Panc1 (cell line): ENCODE data around the gene MARCHF3. TPM values are rescaled to one million over a fixed set of nuclear protein-coding genes. Genes with fewer than 3 reads are reported as not detected.
A peak's percentile ranks its signal among the peaks of the same experiment; 100 is the strongest.

Experiments used
- ATAC-seq: fragments of 200-7000 bp; cut with Tn5 transposase; 2 replicates; pipeline ENCODE4 v1.9.1; 2020; ENCODE audit warnings: mild to moderate bottlenecking, moderate library complexity
- BruUV-seq: library from RNA; stranded (reverse); fragments of 400-500 nt; replicated peaks from 2 replicates; lab custom pipeline; 2021; lab: Mats Ljungman, UMichigan
- CTCF ChIA-PET: fragments of 300-600 bp; sonication (Branson Sonifier 250); formaldehyde crosslinking; loops from one replicate; lab custom pipeline; 2022; ENCODE audit warnings: antibody characterized with exemption; lab: Charles Lee
- POLR2A ChIA-PET: fragments of 300-600 bp; sonication (Branson Sonifier 250); formaldehyde crosslinking; loops from one replicate; lab custom pipeline; 2022; ENCODE audit warnings: antibody characterized with exemption; lab: Charles Lee
- DNase-seq: peaks from one replicate; pipeline ENCODE4 v3.0.0-alpha.2; 2010; ENCODE audit warnings: low read depth, low spot score
- H3K27ac ChIP-seq: 2 replicates; pipeline ENCODE4 v1.5.1; 2011; ENCODE audit warnings: mild to moderate bottlenecking, low read length, inconsistent platforms
- H3K27me3 ChIP-seq: fragments of 200-500 bp; sonication (Bioruptor generic); 2 replicates; pipeline ENCODE4 v1.6.0; 2014; ENCODE audit warnings: low read length, inconsistent platforms; ENCODE audit not compliant: control insufficient read depth, insufficient read depth
- H3K36me3 ChIP-seq: fragments of 200-500 bp; sonication (Bioruptor generic); 2 replicates; pipeline ENCODE4 v1.5.1; 2014; ENCODE audit warnings: inconsistent platforms, mild to moderate bottlenecking, low read length, moderate library complexity; ENCODE audit not compliant: control insufficient read depth, insufficient read depth
- H3K4me1 ChIP-seq: 2 replicates; pipeline ENCODE4 v1.5.1; 2011; ENCODE audit warnings: inconsistent platforms, mild to moderate bottlenecking, low read length, moderate library complexity; ENCODE audit not compliant: control insufficient read depth, insufficient read depth
- H3K4me3 ChIP-seq, 2 experiments: 2 replicates each; pipeline ENCODE4 v1.5.1; 2011 to 2012; ENCODE audit warnings: low read depth in 2 of 2, low read length in 2 of 2, mild to moderate bottlenecking in 2 of 2, inconsistent platforms in 1 of 2, moderate library complexity in 1 of 2
- H3K9me3 ChIP-seq: fragments of 200-500 bp; sonication (Bioruptor generic); 2 replicates; pipeline ENCODE4 v1.5.1; 2014; ENCODE audit warnings: low read depth, mild to moderate bottlenecking, inconsistent platforms, low read length, moderate library complexity; ENCODE audit not compliant: control insufficient read depth, insufficient read depth
- CTCF ChIP-seq: fragments of 450-650 bp; IDR thresholded peaks from 2 replicates; pipeline ENCODE4 v1.5.1; 2017; ENCODE audit warnings: mild to moderate bottlenecking
- POLR2AphosphoS5 ChIP-seq: IDR thresholded peaks from 2 replicates; pipeline ENCODE4 v1.6.1; 2012; ENCODE audit warnings: mild to moderate bottlenecking, low read depth, low read length, moderate library complexity
- REST ChIP-seq, 2 experiments: IDR thresholded peaks; 2 replicates each; pipeline ENCODE4 v1.6.1; 2011 to 2012; ENCODE audit warnings: low read depth in 2 of 2, control low read depth in 1 of 2, low read length in 1 of 2, mild to moderate bottlenecking in 1 of 2, moderate library complexity in 1 of 2; ENCODE audit not compliant: insufficient read depth in 1 of 2
- SIN3A ChIP-seq: IDR thresholded peaks from 2 replicates; pipeline ENCODE4 v1.6.1; 2012; ENCODE audit warnings: low read depth, mild to moderate bottlenecking, low read length, moderate library complexity, borderline replicate concordance; ENCODE audit not compliant: insufficient read depth
- TCF7L2 ChIP-seq: IDR thresholded peaks from 2 replicates; pipeline ENCODE4 v1.6.1; 2011; ENCODE audit warnings: mild to moderate bottlenecking, low read depth, low read length, inconsistent platforms
- in situ Hi-C: cut with HindIII; loops from 2 replicates; pipeline ENCODE4 v1.10.0; 2016; ENCODE audit warnings: low sequenced_read_pairs, low pct_unique_long_range_greater_than_20kb
- intact Hi-C: fragments of 100-400 bp; cut with micrococcal nuclease; formaldehyde crosslinking; loops from one replicate; pipeline ENCODE4 v1.10.0; 2022; ENCODE audit not compliant: unreplicated experiment
- total RNA-seq: library from RNA; stranded (reverse); gene quantifications from one replicate; pipeline ENCODE4 v1.2.1, GENCODE V29; 2021; ENCODE audit not compliant: unreplicated experiment

The MARCHF3 gene
- total RNA-seq, 1 experiment from 2014 or later = 3.0 TPM

- no peak overlapping the region for H3K4me3 ChIP-seq
- no TSS peak for BruUV-seq
- CTCF ChIA-PET = interaction anchor here (0.7 kb wide), 1 partner anchor 120 kb away, joined by 3 read pairs; no protein-coding TSS in a partner anchor
- no peak for ATAC-seq
- no peak for DNase-seq
- H3K27ac ChIP-seq = no peak overlapping the region
- in situ Hi-C loops = no loop called here
- TF ChIP-seq TCF7L2 (no peak), CTCF (no peak), SIN3A (no peak), POLR2AphosphoS5 (no peak), REST (IDR thresholded peaks at IDR 0.05; ENCODE audit: insufficient read depth in 1 of 2, low read depth in 2 of 2, low read length in 1 of 2) (no peak)
- POLR2A ChIA-PET = no interaction called here
- no peaks in the 10 kb centered on the region for H3K9me3 ChIP-seq
- H3K27me3 ChIP-seq = no peaks in the 10 kb centered on the region; the same call in 1 of the 2 replicates
- no peaks in the 10 kb centered on the region; the same call in 1 of the 2 replicates for H3K4me1 ChIP-seq
- intact Hi-C loops = no loop called here
- H3K36me3 ChIP-seq = no peaks in the 10 kb centered on the region
Measured at GRCh38 chr5:127031863-127032232, 1.5 kb upstream of the MARCHF3 start.

GRCh38 chr5:127031147-127031862 lies 947 bp upstream of the MARCHF3 start:
- POLR2A ChIA-PET = no interaction called here
- ATAC-seq (peak; percentile 11), DNase-seq (no peak)
- Histone ChIP-seq H3K27me3 (no peaks in the 10 kb centered on the region; the same call in 1 of the 2 replicates), H3K4me3 (peak overlapping the region; percentile 68 to 82), H3K27ac (peak overlapping the region; percentile 54; the same call in 1 of the 2 replicates), H3K36me3 (no peaks in the 10 kb centered on the region), H3K4me1 (no peaks in the 10 kb centered on the region; the same call in 1 of the 2 replicates), H3K9me3 (no peaks in the 10 kb centered on the region)
- intact Hi-C loops = no loop called here
- TF ChIP-seq CTCF = no peak
- no peak for TF ChIP-seq REST (IDR thresholded peaks at IDR 0.05; ENCODE audit: insufficient read depth in 1 of 2, low read depth in 2 of 2, low read length in 1 of 2)
- no peak for TF ChIP-seq SIN3A
- TF ChIP-seq TCF7L2 = no peak
- TF ChIP-seq POLR2AphosphoS5 = no peak
- CTCF ChIA-PET = interaction anchor here (0.6 to 0.7 kb wide), 3 partner anchors 37 to 1123 kb away, joined by 3 read pairs; no protein-coding TSS in a partner anchor
- BruUV-seq = no TSS peak
- in situ Hi-C loops = no loop called here
